ENCODE measurements around the gene PRND. TPM values are rescaled to one million over a fixed set of nuclear protein-coding genes. Genes with fewer than 3 reads are reported as not detected.

PRND gene
- total RNA-seq, 1 experiment from 2014 or later, result not detected

- H3F3A ChIP-seq (ENCODE audit: low read length, unreplicated experiment), result no peaks in the 10 kb centered on the region
- no peak for TF ChIP-seq EZH2 (IDR thresholded peaks at IDR 0.05; ENCODE audit: low read length, unreplicated experiment)
- TF ChIP-seq, protein P1, sequence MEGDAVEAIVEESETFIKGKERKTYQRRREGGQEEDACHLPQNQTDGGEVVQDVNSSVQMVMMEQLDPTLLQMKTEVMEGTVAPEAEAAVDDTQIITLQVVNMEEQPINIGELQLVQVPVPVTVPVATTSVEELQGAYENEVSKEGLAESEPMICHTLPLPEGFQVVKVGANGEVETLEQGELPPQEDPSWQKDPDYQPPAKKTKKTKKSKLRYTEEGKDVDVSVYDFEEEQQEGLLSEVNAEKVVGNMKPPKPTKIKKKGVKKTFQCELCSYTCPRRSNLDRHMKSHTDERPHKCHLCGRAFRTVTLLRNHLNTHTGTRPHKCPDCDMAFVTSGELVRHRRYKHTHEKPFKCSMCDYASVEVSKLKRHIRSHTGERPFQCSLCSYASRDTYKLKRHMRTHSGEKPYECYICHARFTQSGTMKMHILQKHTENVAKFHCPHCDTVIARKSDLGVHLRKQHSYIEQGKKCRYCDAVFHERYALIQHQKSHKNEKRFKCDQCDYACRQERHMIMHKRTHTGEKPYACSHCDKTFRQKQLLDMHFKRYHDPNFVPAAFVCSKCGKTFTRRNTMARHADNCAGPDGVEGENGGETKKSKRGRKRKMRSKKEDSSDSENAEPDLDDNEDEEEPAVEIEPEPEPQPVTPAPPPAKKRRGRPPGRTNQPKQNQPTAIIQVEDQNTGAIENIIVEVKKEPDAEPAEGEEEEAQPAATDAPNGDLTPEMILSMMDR (conservative IDR thresholded peaks at IDR 0.05; ENCODE audit: low read depth, low read length), result no peak
- no peak for TF ChIP-seq EZH2phosphoT487 (IDR thresholded peaks at IDR 0.05; ENCODE audit: borderline replicate concordance, low read length)
- intact Hi-C loops (cut with micrococcal nuclease), result no loop called here
- H3K4me2 ChIP-seq (ENCODE audit: low read length), result no peak overlapping the region
- CTCF ChIA-PET, result no interaction called here
- no peaks in the 10 kb centered on the region for H3K27me3 ChIP-seq (ENCODE audit: low read length)
- no peaks in the 10 kb centered on the region for H3K9me3 ChIP-seq (ENCODE audit: low read length)
- POLR2A ChIA-PET (ENCODE audit: unreplicated experiment), result no interaction called here
- no peak overlapping the region for H3K27ac ChIP-seq (ENCODE audit: low read length)
- peaks cover 75% of the 10 kb centered on the region for H4K20me1 ChIP-seq (ENCODE audit: low read length)
- no peak for DNase-seq
- H3K36me3 ChIP-seq (ENCODE audit: low read depth, low read length), result peaks cover 64% of the 10 kb centered on the region
- ATAC-seq, result no peak
- no peak overlapping the region for H3K9ac ChIP-seq (ENCODE audit: low read length)
- no peak overlapping the region for H3K4me3 ChIP-seq (ENCODE audit: low read length)
- H3K9me2 ChIP-seq (replicated peaks; ENCODE audit: low read length), result no peaks in the 10 kb centered on the region
- peaks cover 1% of the 10 kb centered on the region; the same call in 1 of the 2 replicates for H3K4me1 ChIP-seq (ENCODE audit: insufficient read depth, low read length)
- H3K79me2 ChIP-seq (ENCODE audit: low read length), result peaks cover 74% of the 10 kb centered on the region
- no peak overlapping the region for H2AFZ ChIP-seq (ENCODE audit: low read length)
- no TSS peak for BruUV-seq (replicated peaks)
Observed at GRCh38 chr20:4697189-4697830, 24.4 kb upstream of the PRND start.

DNA sequence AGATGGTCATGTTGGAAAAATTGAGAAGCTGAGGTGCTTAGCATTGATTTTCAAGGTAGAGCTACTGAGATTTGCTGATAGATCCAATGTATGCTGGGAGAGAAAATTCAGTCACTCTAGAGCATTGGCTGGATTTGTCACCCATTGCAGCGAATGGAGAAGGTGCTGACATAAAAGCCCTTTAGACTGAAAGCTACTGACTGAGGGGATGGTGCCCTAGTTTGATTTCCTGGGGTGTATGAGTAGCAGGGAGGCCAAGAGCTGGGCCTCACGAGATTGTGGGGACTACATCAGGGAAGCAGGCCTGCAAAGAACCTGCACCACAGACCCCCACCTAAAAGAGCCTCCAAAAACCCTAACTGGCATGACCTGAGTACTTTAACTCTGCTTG lies 23.9 kb upstream of the PRND start:
- POLR2A ChIA-PET (ENCODE audit: unreplicated experiment), result no interaction called here
- intact Hi-C loops (cut with micrococcal nuclease), result no loop called here
- CTCF ChIA-PET, result no interaction called here

DNA sequence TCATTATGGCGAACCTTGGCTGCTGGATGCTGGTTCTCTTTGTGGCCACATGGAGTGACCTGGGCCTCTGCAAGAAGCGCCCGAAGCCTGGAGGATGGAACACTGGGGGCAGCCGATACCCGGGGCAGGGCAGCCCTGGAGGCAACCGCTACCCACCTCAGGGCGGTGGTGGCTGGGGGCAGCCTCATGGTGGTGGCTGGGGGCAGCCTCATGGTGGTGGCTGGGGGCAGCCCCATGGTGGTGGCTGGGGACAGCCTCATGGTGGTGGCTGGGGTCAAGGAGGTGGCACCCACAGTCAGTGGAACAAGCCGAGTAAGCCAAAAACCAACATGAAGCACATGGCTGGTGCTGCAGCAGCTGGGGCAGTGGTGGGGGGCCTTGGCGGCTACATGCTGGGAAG lies 22.5 kb upstream of the PRND start:
- POLR2A ChIA-PET (ENCODE audit: unreplicated experiment), result interaction anchor here (0.5 kb wide), 1 partner anchor 12 kb away, joined by 3 read pairs; no protein-coding TSS in a partner anchor
- intact Hi-C loops (cut with micrococcal nuclease), result no loop called here
- TF ChIP-seq, protein P1 (conservative IDR thresholded peaks at IDR 0.05; ENCODE audit: low read depth, low read length), result no peak
- TF ChIP-seq EZH2phosphoT487 (IDR thresholded peaks at IDR 0.05; ENCODE audit: borderline replicate concordance, low read length), result no peak
- no peak overlapping the region for H3K4me2 ChIP-seq (ENCODE audit: low read length)
- ATAC-seq, result no peak
- BruUV-seq (replicated peaks), result no TSS peak
- peaks cover 16% of the 10 kb centered on the region for H3K4me1 ChIP-seq (ENCODE audit: insufficient read depth, low read length)
- no peaks in the 10 kb centered on the region for H3K9me2 ChIP-seq (replicated peaks; ENCODE audit: low read length)
- H3K27ac ChIP-seq (ENCODE audit: low read length), result no peak overlapping the region
- H3K4me3 ChIP-seq (ENCODE audit: low read length), result no peak overlapping the region
- no peak overlapping the region for H3K9ac ChIP-seq (ENCODE audit: low read length)
- CTCF ChIA-PET, result no interaction called here
- H3K36me3 ChIP-seq (ENCODE audit: low read depth, low read length), result peaks cover 47% of the 10 kb centered on the region
- H2AFZ ChIP-seq (ENCODE audit: low read length), result no peak overlapping the region
- H3K27me3 ChIP-seq (ENCODE audit: low read length), result no peaks in the 10 kb centered on the region
- no peaks in the 10 kb centered on the region for H3K9me3 ChIP-seq (ENCODE audit: low read length)
- H3F3A ChIP-seq (ENCODE audit: low read length, unreplicated experiment), result no peaks in the 10 kb centered on the region
- DNase-seq, result no peak
- peaks cover 55% of the 10 kb centered on the region for H3K79me2 ChIP-seq (ENCODE audit: low read length)
- H4K20me1 ChIP-seq (ENCODE audit: low read length), result peaks cover 57% of the 10 kb centered on the region

More for the DNA sequence above, 23.9 kb upstream of the PRND start:
- Histone ChIP-seq H3K9ac (ENCODE audit: low read length) (no peak overlapping the region), H3K79me2 (ENCODE audit: low read length) (peaks cover 69% of the 10 kb centered on the region), H3K27me3 (ENCODE audit: low read length) (no peaks in the 10 kb centered on the region), H4K20me1 (ENCODE audit: low read length) (peaks cover 70% of the 10 kb centered on the region), H3K4me3 (ENCODE audit: low read length) (no peak overlapping the region), H2AFZ (ENCODE audit: low read length) (no peak overlapping the region), H3F3A (ENCODE audit: low read length, unreplicated experiment) (no peaks in the 10 kb centered on the region), H3K9me3 (ENCODE audit: low read length) (no peaks in the 10 kb centered on the region), H3K36me3 (ENCODE audit: low read depth, low read length) (peaks cover 60% of the 10 kb centered on the region), H3K4me1 (ENCODE audit: insufficient read depth, low read length) (peaks cover 2% of the 10 kb centered on the region), H3K4me2 (ENCODE audit: low read length) (no peak overlapping the region), H3K9me2 (replicated peaks; ENCODE audit: low read length) (no peaks in the 10 kb centered on the region), H3K27ac (ENCODE audit: low read length) (no peak overlapping the region)
- no peak for ATAC-seq
- no TSS peak for BruUV-seq (replicated peaks)
- TF ChIP-seq EZH2phosphoT487 (IDR thresholded peaks at IDR 0.05; ENCODE audit: borderline replicate concordance, low read length) (no peak), EZH2 (IDR thresholded peaks at IDR 0.05; ENCODE audit: low read length, unreplicated experiment) (no peak)
- TF ChIP-seq, protein P1 (conservative IDR thresholded peaks at IDR 0.05; ENCODE audit: low read depth, low read length), result no peak
- DNase-seq, result no peak

Measured in PC-3 (cell line).